ENCODE data around the gene USE1.

GRCh38 chr19:17202713-17203112 is 12.4 kb upstream of the USE1 start:
- TF ChIP-seq CTCF (conservative IDR thresholded peaks at IDR 0.05; ENCODE audit: low read length): no peak
- TF ChIP-seq EZH2phosphoT487 (IDR thresholded peaks at IDR 0.05; ENCODE audit: borderline replicate concordance): no peak
